CD4-positive, alpha-beta T cell treated with Interleukin-4 for 1 hour (primary cell): Measurements from ENCODE around the gene POR.
A peak's percentile ranks its signal among the peaks of the same experiment; 100 is the strongest.
"Not testable (repeated sequence)": the region's sequence is repeated elsewhere in the genome, so short reads cannot be mapped to it uniquely, and the experiment has no call there.

Experiments used
- DNase-seq, 2 donors: peaks; one replicate each; pipeline ENCODE4 v3.0.0-alpha.2; 2020 to 2022

Gene POR

GRCh38 chr7:75887669-75888369 is 27.1 kb upstream of the POR start:
- DNase-seq = no peak

- DNase-seq = no peak
Observed at GRCh38 chr7:75888464-75889222, 26.3 kb upstream of the POR start.

- no peak for DNase-seq
Observed at GRCh38 chr7:75889223-75889825, 25.6 kb upstream of the POR start.

GRCh38 chr7:75889826-75890225 is 25.1 kb upstream of the POR start:
- no peak for DNase-seq

- DNase-seq = not testable (repeated sequence)
Observed at GRCh38 chr7:75891237-75891636, 23.7 kb upstream of the POR start.

GRCh38 chr7:75891815-75892411 is 23.0 kb upstream of the POR start:
- DNase-seq = no peak

- DNase-seq = no peak
Observed at GRCh38 chr7:75892634-75893272, 22.2 kb upstream of the POR start.

- no peak for DNase-seq
Observed at GRCh38 chr7:75896803-75897327, 18.1 kb upstream of the POR start.

- no peak for DNase-seq
Observed at GRCh38 chr7:75900617-75901315, 14.2 kb upstream of the POR start.

- DNase-seq = peak; percentile 19 to 79
Observed at GRCh38 chr7:75905785-75906604, 9.0 kb upstream of the POR start.

GRCh38 chr7:75906991-75907667 is 7.8 kb upstream of the POR start:
- DNase-seq = no peak

- DNase-seq = not testable (repeated sequence)
Observed at GRCh38 chr7:75907668-75908039, 7.3 kb upstream of the POR start.

GRCh38 chr7:75909521-75910132 is 5.3 kb upstream of the POR start:
- DNase-seq = no peak

- not testable (repeated sequence) for DNase-seq
Observed at GRCh38 chr7:75911186-75911585, 3.8 kb upstream of the POR start.

- DNase-seq = no peak
Observed at GRCh38 chr7:75913437-75913836, 1.5 kb upstream of the POR start.

GRCh38 chr7:75914169-75914654 is 743 bp upstream of the POR start:
- DNase-seq = no peak

- peak in 1 of 2 donors; percentile 24 for DNase-seq
Observed at GRCh38 chr7:75915416-75916156, 631 bp downstream of the POR start.

- no peak for DNase-seq
Observed at GRCh38 chr7:75916259-75916658, 1.3 kb downstream of the POR start.
